ENCODE data around the gene GALM.

The GALM gene

GRCh38 chr2:38665854-38666555 is at the start of gene GALM:
Gene GALM, plus strand, starts transcription at chr2:38666114. Its CDS starts 48 bp downstream, at chr2:38666162.
- TF ChIP-seq ZNF274 (IDR thresholded peaks at IDR 0.05; ENCODE audit: low read depth, low read length), result no peak
- H3K4me3 ChIP-seq (ENCODE audit: low read length), result peak within 1 kb of the TSS; percentile 37; the same call in 1 of the 2 replicates

DNA sequence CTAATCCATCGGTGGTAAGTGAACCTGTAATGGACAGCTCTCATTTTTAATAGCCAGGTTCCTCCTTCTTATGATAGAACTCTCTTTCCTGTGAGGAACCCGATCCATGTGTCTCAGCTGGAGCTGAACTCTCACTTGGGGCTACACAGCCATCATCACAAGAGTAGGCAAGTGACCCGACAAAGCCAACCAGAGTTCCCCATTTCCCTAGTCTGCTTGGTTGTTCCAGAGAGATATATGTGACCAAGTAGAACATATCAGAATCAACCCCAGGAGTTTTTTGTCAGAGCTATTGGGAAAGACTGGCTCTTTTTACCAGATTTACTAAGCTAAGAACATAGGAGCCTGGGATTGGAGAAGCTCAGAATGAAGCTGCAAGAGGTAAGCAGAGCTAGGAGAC is 48.6 kb upstream of the GALM start:
- no peak for TF ChIP-seq ZNF274 (IDR thresholded peaks at IDR 0.05; ENCODE audit: low read depth, low read length)
- no peak overlapping the region for H3K4me3 ChIP-seq (ENCODE audit: low read length)

- H3K4me3 ChIP-seq (ENCODE audit: low read length), result no peak overlapping the region
- TF ChIP-seq ZNF274 (IDR thresholded peaks at IDR 0.05; ENCODE audit: low read depth, low read length), result no peak
Observed at GRCh38 chr2:38619458-38620164, 46.3 kb upstream of the GALM start.

- no peak overlapping the region for H3K4me3 ChIP-seq (ENCODE audit: low read length)
- TF ChIP-seq ZNF274 (IDR thresholded peaks at IDR 0.05; ENCODE audit: low read depth, low read length), result no peak
Observed at GRCh38 chr2:38620282-38620977, 45.5 kb upstream of the GALM start.

- no peak for TF ChIP-seq ZNF274 (IDR thresholded peaks at IDR 0.05; ENCODE audit: low read depth, low read length)
- no peak overlapping the region for H3K4me3 ChIP-seq (ENCODE audit: low read length)
Observed at GRCh38 chr2:38621018-38621417, 44.9 kb upstream of the GALM start.

DNA sequence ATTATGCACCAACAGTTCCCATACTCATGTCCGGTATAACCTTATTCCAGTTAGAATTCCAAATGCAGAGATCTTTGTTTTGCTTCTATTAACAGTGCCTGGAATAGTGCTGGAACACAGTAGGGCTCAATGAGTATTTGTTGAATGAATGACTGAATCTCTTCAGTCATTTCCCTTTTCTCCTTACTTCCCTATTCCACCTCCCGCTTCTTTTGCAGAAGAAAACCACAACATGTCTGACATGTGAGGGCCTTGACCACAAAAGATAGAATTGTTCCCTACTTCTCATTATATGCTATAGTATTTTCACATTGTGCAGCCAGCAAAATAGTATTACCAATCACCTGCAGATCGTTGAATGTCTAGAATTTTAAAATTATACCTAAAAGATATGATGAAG is 43.7 kb upstream of the GALM start:
- no peak for TF ChIP-seq ZNF274 (IDR thresholded peaks at IDR 0.05; ENCODE audit: low read depth, low read length)

GRCh38 chr2:38626326-38627035 is 39.4 kb upstream of the GALM start:
- TF ChIP-seq ZNF274 (IDR thresholded peaks at IDR 0.05; ENCODE audit: low read depth, low read length), result no peak
- no peak overlapping the region for H3K4me3 ChIP-seq (ENCODE audit: low read length)

More for the DNA sequence above, 43.7 kb upstream of the GALM start:
- H3K4me3 ChIP-seq (ENCODE audit: low read length), result no peak overlapping the region

DNA sequence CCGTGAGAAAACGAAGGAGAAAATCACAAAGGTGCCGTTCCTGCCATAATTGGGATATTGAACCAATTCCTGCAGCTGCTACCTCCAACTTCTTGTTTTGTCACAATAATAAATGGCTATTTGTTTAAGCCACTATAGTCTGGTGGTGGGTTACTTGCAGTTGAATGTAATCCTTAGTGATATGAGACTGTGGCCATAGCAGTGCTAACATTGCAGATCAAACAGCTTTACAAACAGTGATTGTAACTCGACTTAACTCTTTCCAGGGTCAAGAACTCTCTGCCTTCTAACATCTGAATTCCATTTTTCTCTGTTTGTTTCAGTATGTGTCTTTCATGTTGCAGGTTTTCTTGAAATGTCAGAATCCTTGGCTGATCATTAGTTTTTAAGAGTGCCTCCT is 38.5 kb upstream of the GALM start:
- TF ChIP-seq ZNF274 (IDR thresholded peaks at IDR 0.05; ENCODE audit: low read depth, low read length), result no peak
- no peak overlapping the region for H3K4me3 ChIP-seq (ENCODE audit: low read length)

GRCh38 chr2:38629684-38630083 is 36.2 kb upstream of the GALM start:
- TF ChIP-seq ZNF274 (IDR thresholded peaks at IDR 0.05; ENCODE audit: low read depth, low read length), result no peak
- H3K4me3 ChIP-seq (ENCODE audit: low read length), result no peak overlapping the region

- TF ChIP-seq ZNF274 (IDR thresholded peaks at IDR 0.05; ENCODE audit: low read depth, low read length), result no peak
Observed at GRCh38 chr2:38631976-38632375, 33.9 kb upstream of the GALM start.

GRCh38 chr2:38632980-38633379 is 32.9 kb upstream of the GALM start:
- TF ChIP-seq ZNF274 (IDR thresholded peaks at IDR 0.05; ENCODE audit: low read depth, low read length), result no peak
- H3K4me3 ChIP-seq (ENCODE audit: low read length), result no peak overlapping the region

More at GRCh38 chr2:38631976-38632375, 33.9 kb upstream of the GALM start:
- no peak overlapping the region for H3K4me3 ChIP-seq (ENCODE audit: low read length)

GRCh38 chr2:38633895-38634294 is 32.0 kb upstream of the GALM start:
- no peak overlapping the region for H3K4me3 ChIP-seq (ENCODE audit: low read length)

GRCh38 chr2:38634684-38635083 is 31.2 kb upstream of the GALM start:
- H3K4me3 ChIP-seq (ENCODE audit: low read length), result no peak overlapping the region
- TF ChIP-seq ZNF274 (IDR thresholded peaks at IDR 0.05; ENCODE audit: low read depth, low read length), result no peak

More at GRCh38 chr2:38633895-38634294, 32.0 kb upstream of the GALM start:
- no peak for TF ChIP-seq ZNF274 (IDR thresholded peaks at IDR 0.05; ENCODE audit: low read depth, low read length)

DNA sequence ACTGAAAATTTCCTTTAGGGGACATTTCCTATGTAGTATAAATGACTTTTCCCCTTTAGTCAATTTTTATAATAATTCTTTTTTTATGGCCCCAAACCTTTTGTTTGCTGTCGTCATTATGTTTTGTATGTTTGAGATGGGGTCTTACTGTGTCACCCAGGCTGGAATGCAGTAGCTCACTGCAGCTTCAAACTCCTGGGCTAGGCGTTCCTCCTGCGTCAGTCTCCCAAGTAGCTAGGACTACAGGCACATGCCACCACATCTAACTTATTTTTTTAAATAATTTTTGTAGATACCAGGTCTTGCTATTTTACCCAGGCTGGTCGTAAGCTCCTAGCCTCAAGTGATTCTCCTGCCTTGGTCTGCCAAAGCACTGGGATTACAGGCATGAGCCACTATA is 30.8 kb upstream of the GALM start:
- no peak overlapping the region for H3K4me3 ChIP-seq (ENCODE audit: low read length)

More for the DNA sequence above, 30.8 kb upstream of the GALM start:
- no peak for TF ChIP-seq ZNF274 (IDR thresholded peaks at IDR 0.05; ENCODE audit: low read depth, low read length)
